ENCODE measurements around the gene SUPT3H.

DNA sequence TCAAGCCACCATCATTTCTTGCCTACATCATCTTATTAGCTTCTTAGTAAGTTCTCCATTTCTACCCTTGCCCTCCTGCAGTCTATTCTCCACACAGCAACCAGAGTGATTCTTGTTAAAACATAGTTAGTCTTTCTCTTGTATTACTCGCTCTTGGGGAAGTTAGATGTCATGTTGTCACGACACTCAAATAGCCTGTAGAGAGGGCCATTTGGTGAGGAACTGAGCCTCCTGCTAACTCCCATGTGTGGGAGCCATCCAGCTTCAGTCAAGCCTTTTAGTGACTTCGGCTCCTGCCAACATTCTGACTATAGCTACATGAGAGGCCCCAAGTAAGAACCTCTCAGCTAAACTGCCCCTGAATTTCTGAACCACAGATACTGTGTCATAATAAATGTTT, 594.8 kb downstream of the SUPT3H start:
- TF ChIP-seq, protein P1, sequence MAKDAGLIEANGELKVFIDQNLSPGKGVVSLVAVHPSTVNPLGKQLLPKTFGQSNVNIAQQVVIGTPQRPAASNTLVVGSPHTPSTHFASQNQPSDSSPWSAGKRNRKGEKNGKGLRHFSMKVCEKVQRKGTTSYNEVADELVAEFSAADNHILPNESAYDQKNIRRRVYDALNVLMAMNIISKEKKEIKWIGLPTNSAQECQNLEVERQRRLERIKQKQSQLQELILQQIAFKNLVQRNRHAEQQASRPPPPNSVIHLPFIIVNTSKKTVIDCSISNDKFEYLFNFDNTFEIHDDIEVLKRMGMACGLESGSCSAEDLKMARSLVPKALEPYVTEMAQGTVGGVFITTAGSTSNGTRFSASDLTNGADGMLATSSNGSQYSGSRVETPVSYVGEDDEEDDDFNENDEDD (CRISPR knock-in tag; IDR thresholded peaks at IDR 0.05; ENCODE audit: borderline replicate concordance), result no peak
- no peak for TF ChIP-seq ERF (CRISPR knock-in tag; IDR thresholded peaks at IDR 0.05)
- TF ChIP-seq, protein P2, sequence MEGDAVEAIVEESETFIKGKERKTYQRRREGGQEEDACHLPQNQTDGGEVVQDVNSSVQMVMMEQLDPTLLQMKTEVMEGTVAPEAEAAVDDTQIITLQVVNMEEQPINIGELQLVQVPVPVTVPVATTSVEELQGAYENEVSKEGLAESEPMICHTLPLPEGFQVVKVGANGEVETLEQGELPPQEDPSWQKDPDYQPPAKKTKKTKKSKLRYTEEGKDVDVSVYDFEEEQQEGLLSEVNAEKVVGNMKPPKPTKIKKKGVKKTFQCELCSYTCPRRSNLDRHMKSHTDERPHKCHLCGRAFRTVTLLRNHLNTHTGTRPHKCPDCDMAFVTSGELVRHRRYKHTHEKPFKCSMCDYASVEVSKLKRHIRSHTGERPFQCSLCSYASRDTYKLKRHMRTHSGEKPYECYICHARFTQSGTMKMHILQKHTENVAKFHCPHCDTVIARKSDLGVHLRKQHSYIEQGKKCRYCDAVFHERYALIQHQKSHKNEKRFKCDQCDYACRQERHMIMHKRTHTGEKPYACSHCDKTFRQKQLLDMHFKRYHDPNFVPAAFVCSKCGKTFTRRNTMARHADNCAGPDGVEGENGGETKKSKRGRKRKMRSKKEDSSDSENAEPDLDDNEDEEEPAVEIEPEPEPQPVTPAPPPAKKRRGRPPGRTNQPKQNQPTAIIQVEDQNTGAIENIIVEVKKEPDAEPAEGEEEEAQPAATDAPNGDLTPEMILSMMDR (CRISPR knock-in tag; IDR thresholded peaks at IDR 0.05), result no peak

All from HepG2 (cell line).